ENCODE measurements around the gene TTR.

The TTR gene

DNA sequence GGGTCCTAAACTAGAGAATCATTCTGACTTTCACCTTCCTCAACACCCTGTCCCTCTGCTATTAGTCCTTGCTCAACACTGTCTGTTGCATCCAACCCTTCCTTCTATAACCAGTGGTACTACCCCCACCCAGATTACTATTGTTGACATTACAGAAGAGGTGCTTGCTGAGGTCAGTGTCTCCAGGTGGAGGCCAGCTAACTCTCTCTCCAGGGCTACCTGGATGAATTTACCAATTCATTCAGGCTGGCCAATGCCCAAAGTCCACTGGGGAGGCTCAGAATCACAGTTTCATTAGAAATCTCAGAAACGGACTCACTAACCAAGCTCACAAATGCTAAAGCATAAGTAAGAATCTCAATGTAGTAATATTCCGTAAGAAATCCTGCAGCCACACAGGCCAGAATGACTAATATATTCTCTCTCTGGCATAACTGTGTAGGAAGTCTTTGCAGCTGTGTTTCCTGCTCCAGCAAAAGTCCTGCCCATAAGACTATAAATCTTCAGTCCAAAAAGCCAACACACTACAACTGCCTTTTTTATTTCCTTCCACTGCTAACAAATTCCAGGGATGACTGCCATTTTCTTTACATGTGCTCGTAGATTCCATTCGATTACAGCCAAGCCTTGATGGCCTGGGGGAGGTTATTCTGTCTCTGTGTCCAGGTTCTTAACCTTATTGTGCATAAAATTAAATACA, 10.0 kb upstream of the TTR start:
- no peak for DNase-seq

DNA sequence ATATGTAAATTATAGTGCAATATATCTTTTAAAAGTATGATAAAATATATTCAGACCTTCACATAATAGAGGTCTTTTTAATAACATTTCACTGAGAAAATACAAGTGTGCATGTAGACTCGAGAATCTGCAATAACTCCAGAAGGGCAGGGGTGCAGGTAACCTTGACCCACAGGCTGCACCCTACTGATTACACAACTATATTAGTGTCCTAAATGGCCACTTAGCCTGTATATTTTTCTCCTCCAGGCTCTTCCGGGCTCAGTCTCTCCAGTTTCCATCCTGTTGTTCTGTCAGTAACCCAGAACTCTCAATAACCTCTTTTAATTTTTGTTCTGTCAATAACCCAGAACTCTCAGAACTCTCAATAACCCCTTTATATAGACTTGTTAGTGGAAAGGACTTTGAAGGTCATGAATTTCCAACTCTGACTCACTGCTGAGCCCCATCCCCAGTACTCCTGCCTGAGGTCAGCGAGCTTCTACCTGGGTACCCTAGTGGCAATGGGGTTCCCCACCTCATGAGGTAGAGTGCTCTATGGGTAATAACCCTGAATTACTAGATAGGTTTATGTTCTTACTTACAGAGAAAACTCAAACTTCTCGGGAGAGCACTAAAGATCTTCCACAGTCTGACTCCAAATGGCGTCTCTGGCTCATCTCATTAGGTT, 8.4 kb upstream of the TTR start:
- DNase-seq, result no peak

DNA sequence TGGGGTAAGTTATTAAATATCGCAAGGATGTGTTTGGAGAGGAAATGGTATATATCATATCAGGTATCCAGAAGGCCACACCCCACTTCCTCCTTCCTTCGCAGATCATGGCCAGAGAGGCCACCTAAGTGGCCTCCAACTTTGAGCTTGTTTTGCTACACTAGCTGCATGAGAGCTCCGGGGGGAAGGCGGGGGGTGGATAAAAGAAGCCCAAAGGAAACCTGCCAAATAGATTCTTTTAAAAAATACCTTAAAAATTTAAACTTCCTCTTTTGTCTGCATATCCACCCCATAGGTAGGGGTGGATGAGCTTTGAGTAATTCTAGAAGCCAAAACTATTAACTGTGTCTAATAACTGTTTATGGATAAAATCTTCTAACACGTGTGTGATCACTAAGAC, 5.7 kb upstream of the TTR start:
- DNase-seq, result no peak

DNA sequence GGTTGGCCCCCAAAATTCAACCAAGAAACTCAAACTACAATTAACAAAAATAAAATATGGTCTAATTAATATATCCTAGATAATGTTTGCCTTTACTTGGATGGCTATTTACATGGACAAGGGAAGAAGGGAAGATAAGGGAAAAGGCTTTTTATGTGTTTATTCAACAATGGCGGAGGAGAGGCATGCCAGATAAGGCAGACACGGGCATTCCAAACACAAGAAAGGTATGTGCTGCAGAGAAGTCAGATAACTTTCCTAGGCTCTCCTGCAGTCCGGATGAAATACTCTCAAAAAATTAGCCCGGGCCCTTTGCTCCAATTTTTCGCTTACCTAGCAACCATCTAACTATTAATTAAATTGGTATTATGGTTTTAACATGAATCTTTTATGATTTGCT, 5.1 kb upstream of the TTR start:
- no peak for DNase-seq

DNA sequence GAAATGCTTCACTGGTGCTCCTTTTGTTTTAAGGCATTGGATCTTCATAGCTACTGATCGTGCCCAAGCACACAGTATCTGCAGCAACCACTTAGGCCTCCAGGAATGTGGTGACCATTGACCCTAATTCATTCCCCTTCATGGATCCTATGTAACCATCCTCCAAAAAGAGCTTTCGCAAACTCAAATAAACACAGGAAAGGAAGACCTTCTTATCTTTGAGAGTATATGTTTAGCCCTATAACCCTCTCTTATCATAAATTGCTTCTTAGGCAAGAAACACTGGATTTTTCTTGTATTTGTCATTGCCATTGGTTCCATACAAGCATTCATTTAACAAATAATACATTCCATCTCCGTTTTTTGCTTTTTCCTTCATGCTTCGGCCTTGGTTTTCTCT, 4.1 kb upstream of the TTR start:
- no peak for DNase-seq

DNA sequence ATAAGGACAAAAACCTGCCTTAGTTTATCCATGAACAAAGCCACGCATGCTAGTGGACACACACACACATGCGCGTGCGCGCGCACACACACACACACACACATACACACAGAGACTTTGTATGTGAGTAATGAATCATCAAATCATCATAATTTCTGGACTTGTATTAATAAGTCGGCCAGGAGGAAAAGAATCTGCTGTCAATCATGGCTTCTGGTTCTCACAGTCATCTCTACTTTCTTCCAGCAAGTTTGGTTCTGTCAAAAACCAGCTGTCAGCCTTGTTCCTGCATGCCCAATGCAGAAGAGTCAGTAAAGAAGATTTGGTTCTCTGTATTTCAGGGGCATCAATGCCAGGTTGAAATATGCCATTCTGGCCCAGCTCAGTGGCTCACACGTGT, 1.1 kb upstream of the TTR start:
- no peak for DNase-seq

GRCh38 chr18:31591113-31591512, 564 bp upstream of the TTR start:
- DNase-seq, result no peak

DNA sequence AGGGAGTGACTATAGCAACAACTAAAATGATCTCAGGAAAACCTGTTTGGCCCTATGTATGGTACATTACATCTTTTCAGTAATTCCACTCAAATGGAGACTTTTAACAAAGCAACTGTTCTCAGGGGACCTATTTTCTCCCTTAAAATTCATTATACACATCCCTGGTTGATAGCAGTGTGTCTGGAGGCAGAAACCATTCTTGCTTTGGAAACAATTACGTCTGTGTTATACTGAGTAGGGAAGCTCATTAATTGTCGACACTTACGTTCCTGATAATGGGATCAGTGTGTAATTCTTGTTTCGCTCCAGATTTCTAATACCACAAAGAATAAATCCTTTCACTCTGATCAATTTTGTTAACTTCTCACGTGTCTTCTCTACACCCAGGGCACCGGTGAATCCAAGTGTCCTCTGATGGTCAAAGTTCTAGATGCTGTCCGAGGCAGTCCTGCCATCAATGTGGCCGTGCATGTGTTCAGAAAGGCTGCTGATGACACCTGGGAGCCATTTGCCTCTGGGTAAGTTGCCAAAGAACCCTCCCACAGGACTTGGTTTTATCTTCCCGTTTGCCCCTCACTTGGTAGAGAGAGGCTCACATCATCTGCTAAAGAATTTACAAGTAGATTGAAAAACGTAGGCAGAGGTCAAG, 955 bp downstream of the TTR start:
- no peak for DNase-seq

- DNase-seq, result no peak
Measured at GRCh38 chr18:31595121-31595771, 3.6 kb downstream of the TTR start.

DNA sequence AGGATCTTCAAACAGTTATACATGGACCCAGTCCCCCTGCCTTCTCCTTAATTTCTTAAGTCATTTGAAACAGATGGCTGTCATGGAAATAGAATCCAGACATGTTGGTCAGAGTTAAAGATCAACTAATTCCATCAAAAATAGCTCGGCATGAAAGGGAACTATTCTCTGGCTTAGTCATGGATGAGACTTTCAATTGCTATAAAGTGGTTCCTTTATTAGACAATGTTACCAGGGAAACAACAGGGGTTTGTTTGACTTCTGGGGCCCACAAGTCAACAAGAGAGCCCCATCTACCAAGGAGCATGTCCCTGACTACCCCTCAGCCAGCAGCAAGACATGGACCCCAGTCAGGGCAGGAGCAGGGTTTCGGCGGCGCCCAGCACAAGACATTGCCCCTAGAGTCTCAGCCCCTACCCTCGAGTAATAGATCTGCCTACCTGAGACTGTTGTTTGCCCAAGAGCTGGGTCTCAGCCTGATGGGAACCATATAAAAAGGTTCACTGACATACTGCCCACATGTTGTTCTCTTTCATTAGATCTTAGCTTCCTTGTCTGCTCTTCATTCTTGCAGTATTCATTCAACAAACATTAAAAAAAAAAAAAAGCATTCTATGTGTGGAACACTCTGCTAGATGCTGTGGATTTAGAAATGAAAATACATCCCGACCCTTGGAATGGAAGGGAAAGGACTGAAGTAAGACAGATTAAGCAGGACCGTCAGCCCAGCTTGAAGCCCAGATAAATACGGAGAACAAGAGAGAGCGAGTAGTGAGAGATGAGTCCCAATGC, 4.6 kb downstream of the TTR start:
- no peak for DNase-seq

DNA sequence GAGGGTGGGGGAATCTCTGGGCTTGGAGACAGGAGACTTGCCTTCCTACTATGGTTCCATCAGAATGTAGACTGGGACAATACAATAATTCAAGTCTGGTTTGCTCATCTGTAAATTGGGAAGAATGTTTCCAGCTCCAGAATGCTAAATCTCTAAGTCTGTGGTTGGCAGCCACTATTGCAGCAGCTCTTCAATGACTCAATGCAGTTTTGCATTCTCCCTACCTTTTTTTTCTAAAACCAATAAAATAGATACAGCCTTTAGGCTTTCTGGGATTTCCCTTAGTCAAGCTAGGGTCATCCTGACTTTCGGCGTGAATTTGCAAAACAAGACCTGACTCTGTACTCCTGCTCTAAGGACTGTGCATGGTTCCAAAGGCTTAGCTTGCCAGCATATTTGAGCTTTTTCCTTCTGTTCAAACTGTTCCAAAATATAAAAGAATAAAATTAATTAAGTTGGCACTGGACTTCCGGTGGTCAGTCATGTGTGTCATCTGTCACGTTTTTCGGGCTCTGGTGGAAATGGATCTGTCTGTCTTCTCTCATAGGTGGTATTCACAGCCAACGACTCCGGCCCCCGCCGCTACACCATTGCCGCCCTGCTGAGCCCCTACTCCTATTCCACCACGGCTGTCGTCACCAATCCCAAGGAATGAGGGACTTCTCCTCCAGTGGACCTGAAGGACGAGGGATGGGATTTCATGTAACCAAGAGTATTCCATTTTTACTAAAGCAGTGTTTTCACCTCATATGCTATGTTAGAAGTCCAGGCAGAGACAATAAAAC, 6.5 kb downstream of the TTR start:
- DNase-seq, result no peak

- no peak for DNase-seq
Measured at GRCh38 chr18:31603315-31603714, 11.6 kb downstream of the TTR start.

DNA sequence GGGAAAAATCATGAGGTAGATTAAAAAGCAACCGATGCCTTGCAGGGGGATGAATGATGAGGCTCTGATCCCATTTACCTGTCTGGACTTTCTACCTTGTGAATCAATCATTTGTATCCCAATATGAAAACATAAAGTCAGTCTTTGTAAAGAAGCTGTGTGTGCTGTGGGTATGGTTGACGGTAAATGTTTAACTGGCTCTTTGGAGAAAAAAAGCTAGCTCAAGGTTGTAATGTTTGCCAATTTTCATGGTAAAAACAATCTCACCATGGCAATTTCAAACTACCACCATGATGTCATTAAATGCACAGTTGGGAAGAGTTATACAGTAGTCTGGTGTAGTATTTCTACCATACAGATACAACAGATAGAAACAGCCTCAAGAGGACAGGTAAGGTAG, 14.6 kb downstream of the TTR start:
- DNase-seq, result no peak

- DNase-seq, result no peak
Measured at GRCh38 chr18:31607384-31607783, 15.7 kb downstream of the TTR start.

DNA sequence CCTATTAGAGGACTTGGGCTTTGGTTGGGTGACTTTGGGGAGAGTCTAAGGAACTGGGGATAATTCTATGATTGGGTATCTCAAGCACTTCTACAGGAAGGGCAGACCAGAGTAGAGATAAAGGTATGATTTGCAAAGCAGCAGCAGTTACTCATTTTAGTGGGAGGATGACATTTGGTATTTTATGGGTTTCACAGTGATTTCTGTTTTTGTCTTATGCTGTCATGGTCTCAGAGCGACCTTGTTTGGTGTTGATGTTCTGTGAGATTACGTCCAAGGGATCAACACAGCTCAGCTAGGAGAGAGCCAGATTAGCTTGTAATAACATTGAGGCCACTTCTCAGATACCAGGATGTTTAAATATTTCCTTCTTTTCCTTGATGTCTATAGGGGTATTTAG, 18.2 kb downstream of the TTR start:
- DNase-seq, result no peak

DNA sequence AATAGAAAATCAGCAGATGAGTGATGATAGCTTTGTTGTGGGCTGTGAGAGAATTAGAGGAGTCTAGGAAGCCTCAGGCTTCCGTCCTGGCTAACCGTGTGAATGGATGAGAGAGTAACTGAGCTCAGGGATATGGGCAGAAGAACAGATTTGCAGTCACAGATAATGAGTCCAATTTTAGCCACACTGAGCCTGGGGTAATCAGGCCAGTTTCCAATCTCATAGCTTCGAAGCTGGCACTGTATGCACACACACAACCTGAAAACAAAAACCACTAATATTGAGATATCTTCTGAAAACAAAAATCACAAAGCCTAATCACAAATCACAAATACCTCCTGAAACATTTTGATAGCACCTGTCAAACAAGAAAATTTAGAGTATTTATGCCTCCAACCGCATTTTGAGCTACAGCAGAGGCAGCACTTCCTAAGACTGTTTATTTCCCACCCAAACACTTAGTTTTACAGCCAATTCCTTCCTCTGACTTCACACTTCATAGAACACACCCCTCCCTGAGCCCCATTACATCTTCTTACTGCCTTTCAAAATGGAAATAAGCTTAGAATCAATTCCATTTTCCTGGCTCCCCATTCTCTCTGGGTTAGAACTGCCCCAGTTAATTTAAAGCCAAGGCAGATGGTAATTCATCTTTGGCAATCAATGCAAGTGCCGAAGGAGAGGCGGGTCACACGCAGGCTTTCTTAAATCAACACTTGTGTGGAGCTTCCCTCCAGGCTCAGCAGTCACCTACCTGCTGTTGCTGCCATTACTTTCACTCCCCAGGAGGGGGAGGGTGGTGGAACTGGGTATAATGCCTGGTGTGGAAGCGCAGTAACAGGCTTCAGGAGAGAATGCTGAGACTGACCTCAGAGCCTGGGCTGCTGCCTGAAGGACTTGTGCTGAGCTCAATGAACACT, 18.9 kb downstream of the TTR start:
- DNase-seq, result no peak

GRCh38 chr18:31611511-31611910, 19.8 kb downstream of the TTR start:
- no peak for DNase-seq

DNA sequence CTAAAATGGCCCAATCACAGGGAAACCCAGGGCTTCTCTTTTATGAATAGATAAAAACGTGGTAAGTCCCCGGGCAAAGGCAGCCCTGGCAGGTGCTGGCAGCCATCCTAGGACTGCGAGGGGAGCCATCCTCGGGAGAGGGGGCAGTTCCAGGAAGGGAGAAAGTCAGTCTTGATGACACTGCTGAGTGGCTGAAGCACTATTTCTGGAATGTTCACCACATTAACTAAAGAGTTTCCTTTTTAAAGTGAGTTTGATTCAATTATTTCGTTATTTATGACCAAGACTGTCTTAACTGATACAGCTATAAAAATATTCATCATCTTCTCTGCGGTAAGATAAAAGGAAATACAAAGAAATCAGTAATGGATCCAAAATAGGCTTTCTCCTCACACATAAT, 20.4 kb downstream of the TTR start:
- DNase-seq, result no peak

- DNase-seq, result no peak
Measured at GRCh38 chr18:31614044-31614443, 22.4 kb downstream of the TTR start.

DNA sequence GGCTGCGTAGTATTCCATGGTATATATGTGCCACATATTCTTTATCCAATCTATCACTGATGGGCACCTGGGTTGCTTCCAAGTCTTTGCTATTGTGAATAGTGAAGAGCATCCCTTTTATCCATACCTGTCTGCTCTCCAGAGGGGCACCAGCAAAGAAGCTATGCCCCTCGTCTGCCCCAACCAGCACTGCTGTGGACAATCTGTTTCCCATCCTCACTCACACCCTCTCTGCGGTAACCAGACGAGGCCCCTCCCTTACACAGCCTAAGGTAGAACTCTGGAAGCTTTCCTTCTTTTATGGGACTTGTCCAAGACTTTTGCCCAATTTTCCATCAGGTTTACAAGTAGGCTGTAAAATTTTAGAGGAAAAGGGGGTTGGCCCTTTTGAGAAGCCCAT, 24.9 kb downstream of the TTR start:
- no peak for DNase-seq

Data from T1000 (cell line).